ENCODE results near the gene FABP3.

The FABP3 gene

DNA sequence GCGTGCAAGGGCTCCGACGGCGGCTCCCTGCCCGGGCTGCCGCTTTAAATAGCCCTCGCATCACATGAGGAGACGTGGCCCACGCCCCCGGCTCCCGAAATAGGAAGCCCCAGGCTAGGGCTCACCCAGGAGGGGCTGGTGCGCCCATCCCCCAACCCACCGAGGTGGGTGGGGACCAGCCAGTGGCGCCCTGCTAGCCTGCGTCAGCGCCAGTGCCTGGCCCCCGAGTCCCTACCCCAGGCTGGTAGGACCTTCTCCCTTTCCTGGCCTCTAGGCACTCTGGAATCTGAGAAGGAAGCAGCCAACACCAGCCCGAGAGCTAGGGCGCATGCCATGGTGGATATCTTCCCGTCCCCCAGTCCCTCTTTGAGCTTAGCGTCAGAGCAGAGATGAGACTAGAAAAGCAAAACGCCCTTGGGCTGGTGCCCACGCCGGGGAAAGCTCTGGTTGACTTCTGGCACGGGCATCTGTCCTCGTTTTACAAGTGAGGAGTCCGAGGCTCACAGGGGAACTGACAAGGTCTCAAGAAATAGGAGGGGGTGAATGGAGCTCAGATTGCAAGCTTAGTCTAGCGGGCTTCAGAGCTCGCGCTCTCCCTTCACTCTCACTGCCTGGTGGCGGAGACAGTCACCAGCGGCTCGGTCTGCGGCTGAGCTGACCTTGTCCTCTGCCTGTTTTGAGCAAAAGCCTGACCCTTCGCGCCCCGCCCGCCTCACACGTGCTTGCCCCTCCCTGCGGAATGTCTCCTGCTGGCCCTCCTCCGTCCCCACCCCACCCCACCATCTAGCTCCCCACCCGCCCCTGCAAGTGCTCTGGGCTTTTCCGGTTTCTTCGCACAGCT lies at the start of gene FABP3:
Gene FABP3 (minus strand): TSS at position 21 of the 841 bp plus-strand sequence. CDS start 62 bp downstream, outside the sequence.
- TF ChIP-seq, protein P1, sequence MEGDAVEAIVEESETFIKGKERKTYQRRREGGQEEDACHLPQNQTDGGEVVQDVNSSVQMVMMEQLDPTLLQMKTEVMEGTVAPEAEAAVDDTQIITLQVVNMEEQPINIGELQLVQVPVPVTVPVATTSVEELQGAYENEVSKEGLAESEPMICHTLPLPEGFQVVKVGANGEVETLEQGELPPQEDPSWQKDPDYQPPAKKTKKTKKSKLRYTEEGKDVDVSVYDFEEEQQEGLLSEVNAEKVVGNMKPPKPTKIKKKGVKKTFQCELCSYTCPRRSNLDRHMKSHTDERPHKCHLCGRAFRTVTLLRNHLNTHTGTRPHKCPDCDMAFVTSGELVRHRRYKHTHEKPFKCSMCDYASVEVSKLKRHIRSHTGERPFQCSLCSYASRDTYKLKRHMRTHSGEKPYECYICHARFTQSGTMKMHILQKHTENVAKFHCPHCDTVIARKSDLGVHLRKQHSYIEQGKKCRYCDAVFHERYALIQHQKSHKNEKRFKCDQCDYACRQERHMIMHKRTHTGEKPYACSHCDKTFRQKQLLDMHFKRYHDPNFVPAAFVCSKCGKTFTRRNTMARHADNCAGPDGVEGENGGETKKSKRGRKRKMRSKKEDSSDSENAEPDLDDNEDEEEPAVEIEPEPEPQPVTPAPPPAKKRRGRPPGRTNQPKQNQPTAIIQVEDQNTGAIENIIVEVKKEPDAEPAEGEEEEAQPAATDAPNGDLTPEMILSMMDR (IDR thresholded peaks at IDR 0.05; ENCODE audit: low read depth, low read length) = no peak
- peak within 1 kb of the TSS; percentile 54 for H3K4me3 ChIP-seq (ENCODE audit: low read depth, low read length)

DNA sequence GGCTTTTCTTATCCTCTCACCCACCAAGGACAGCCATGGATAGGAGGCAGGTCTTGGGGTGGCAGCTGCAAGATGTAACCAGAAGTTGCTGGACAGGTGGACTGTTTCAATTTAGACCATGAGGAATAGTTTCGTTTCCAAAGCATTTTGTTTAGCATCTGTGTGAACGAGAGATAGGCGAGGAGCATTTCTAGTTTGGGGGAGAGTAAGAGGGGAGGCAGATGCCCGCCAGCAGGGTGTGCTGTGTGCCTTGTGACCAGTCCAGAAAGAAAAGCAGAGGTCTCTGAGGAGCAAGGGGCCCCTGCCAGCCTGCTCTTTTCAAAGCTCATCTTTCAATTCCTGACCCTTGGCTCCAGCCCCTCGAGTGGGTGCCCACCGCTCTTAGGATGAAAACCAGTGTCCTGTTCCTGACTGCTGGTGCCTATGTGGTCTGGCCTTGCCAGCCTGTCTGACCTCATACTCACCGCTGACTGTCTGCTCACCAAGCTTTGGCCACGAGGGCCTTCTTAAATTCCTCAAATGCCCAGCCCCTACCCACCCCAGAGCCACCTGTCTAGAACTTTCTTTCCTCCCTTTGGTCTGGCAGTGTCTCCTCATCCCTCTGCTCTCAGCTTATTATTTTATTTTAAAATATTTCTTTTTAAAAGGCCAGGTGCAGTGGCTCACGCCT lies 48.6 kb upstream of the FABP3 start:
- TF ChIP-seq, protein P1 (IDR thresholded peaks at IDR 0.05; ENCODE audit: low read depth, low read length) = peak; percentile 64
- no peak overlapping the region for H3K4me3 ChIP-seq (ENCODE audit: low read depth, low read length)

DNA sequence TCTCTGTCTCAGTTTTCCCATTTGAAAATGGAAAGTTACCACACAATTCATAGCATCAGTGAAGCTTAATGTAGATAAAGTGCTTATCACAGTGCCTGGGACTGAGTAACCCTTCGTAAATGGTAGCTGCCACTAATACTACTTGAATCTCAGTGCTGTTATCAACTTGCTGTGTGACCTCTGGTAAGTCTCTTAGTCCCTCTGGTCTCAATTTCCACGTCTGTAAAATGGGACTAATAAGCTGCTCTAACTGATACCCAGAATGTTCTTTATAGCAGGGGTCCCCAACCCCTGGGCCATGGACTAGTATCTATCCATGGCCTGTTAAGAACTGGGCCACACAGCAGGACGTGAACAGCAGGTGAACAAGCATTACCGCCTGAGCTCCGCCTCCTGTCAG lies 47.8 kb upstream of the FABP3 start:
- TF ChIP-seq, protein P1 (IDR thresholded peaks at IDR 0.05; ENCODE audit: low read depth, low read length) = no peak
- H3K4me3 ChIP-seq (ENCODE audit: low read depth, low read length) = no peak overlapping the region

DNA sequence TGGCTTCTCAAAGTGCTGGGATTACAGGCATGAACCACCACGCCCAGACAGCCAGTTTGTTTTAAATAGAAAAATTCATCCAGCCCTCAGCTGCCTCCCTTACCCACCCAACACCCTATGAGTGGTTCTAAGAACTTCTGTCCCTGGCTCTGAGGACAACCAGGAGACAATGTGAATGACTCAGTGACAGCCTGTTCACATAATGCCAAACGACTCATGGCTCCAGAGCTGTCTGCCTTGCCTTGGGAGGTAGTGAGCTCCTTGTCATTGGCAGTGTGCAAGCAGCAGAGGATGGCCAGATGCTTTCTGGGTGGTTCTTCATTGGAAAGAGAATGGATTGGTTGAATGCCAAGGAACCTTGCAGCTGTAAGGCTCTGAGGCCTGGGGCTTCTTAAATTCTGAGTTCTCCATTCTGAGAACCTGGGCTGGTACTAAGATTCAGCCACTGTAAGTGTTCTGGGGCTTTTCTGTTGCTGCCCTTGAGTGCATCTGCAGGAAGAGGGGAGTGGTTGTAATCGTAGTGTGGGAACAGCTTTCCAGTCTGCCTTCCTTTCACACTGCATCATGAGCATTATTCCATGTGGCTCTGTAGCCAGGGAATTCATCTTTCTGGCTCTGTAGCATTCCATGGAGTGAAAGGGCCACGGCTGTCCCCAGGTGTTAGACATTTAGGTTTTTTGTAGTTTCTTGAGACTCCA lies 45.9 kb upstream of the FABP3 start:
- no peak overlapping the region for H3K4me3 ChIP-seq (ENCODE audit: low read depth, low read length)
- TF ChIP-seq, protein P1 (IDR thresholded peaks at IDR 0.05; ENCODE audit: low read depth, low read length) = no peak

DNA sequence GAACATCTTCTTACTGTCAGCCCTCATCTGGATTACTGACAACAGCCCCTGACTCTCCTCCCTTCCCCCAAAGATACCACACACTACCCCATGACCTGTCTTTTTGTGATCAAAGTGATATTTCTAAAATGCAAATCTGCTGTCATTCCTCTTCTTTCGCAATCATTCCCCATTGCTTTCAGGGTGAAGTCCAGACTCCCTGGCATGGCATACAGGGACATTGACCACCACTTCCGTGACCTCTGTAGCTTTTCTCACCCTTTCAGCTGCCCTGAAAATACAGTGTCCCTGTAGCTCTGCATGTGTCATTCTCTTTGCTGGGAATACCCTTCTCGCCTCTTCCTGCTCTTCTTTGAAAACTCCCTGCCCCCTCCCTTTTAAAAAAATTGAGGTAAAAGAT lies 44.3 kb upstream of the FABP3 start:
- TF ChIP-seq, protein P1 (IDR thresholded peaks at IDR 0.05; ENCODE audit: low read depth, low read length) = no peak
- no peak overlapping the region for H3K4me3 ChIP-seq (ENCODE audit: low read depth, low read length)

DNA sequence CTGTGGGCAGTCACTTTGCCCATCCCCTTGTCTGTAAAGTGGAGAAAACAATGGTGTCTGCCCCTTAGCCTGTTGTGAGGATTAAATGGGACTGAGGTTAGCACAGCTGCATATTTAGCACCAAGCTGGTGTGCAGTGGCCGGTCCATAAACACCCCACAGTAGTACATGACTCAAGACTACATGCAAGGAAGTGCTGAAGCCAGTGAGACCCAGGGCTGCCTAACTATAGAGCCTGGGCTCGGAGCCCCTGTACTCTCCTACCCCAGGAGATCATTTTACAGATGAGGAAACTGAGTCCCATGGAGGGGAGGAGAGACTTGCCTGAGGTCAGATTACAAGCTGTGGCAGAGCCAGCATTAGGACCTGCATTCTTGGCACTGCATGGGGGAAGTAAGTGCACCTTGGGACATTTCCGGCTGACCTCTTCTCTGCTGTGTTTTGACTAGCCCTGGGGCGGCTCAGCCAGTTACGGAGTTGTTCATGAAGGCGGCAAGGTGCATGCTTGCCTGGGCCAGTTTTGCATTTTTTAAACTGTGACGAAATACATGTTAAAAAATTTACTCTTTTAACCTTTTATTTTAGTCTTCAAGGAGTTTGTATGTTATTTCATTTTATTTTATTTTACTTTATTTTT lies 43.3 kb upstream of the FABP3 start:
- TF ChIP-seq, protein P1 (IDR thresholded peaks at IDR 0.05; ENCODE audit: low read depth, low read length) = no peak
- H3K4me3 ChIP-seq (ENCODE audit: low read depth, low read length) = no peak overlapping the region

Measured in WI38 (cell line).